Measurements from ENCODE around the gene SLC35E3.

GRCh38 chr12:68768431-68768939 is 22.5 kb downstream of the SLC35E3 start:
- TF ChIP-seq CTCF (IDR thresholded peaks at IDR 0.05) (no peak), POLR2AphosphoS5 (IDR thresholded peaks at IDR 0.05) (no peak), EP300 (IDR thresholded peaks at IDR 0.05; ENCODE audit: low read depth) (no peak)

All from transverse colon (tissue), 4 donors.